Measurements from ENCODE around the gene SLC38A1. TPM values are rescaled to one million over a fixed set of nuclear protein-coding genes. Genes with fewer than 3 reads are reported as not detected.

SLC38A1 gene
- total RNA-seq, 2 experiments from 2014 or later: 255 to 260 TPM

DNA sequence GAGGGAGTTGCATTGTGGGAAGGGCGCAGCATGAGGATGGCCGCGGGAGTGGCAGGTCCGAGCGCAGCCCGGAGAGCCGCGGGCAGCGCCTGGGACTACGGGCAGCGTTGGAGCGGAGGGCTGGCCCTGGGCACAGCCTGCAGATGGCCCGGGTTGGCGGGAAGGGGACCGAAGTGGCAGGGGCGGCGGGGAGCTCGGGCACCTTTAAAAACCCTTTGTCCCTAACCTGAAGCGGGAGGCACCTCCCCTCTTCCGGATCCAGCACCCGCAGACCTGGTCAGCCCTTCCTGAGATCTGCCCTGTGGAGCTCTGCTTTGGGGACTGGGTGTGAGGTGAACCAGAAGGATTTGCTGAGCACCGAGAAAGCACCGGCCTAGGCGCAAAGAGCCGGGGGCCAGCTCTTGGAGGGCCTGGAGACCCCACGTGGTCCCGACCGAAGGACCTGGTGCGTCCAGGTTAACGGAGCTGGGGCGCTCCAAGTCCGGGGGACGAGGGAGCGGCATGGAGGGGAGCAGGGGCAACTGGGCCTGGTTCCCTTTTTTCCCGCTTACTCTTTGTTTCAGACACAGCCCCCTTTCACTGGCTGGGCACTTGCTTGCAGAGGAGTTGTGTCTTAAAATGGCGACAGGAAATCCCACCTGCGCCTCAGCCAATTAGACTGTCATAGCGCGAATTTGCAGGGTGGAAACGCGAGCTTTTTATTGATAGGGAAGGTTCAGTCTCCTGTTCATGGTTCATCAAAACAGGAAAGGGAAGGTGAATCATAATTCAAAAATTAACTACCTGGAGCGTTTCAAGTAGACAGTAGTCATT, 792 bp upstream of the SLC38A1 start:
- Mint-ChIP-seq H3K27me3 (peaks cover 10% of the 10 kb centered on the region), H3K4me1 (peaks cover 34% of the 10 kb centered on the region), H3K27ac (no peak overlapping the region), H3K9me3 (no peaks in the 10 kb centered on the region), H3K4me3 (no peak overlapping the region), H3K36me3 (peaks cover 21% of the 10 kb centered on the region)
- peak; percentile 78 for DNase-seq

DNA sequence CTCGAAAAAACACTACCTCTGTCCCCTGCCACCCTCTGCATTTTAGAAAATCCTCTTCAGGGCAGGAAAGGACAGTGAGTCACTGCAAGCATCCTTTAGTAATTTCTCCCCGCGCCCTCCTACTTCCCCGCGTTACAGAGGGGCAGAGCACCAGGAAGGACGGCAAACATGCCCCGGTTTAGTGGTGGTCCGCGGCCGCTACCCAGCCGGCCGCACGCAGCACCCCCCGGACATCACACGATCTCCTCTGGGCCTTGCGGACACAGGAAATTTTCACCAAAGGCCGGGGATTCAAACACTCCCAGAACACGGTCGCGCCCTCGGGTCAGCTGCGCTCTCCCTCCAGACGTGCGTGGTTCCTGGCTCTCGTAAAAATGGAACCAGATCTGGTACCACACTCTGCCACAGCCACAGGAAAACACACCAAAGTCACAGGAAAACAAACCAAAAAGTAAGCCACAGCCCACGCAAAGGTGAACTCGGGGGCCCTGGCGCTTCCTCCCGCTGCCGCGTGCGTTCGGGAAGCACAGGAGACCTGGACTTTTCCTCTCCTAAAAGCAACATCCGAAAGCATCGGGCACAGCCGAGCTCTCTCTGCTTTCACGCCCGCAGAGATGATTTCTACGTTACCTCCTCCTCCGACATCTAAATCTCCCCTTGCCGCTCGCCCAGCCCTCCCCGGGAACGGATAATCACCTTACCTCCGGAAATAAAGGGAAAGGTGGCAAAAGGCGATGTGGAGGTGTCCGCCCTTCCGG, 839 bp downstream of the SLC38A1 start:
- H3K36me3 Mint-ChIP-seq: peaks cover 24% of the 10 kb centered on the region
- peak; percentile 39 for DNase-seq

DNA sequence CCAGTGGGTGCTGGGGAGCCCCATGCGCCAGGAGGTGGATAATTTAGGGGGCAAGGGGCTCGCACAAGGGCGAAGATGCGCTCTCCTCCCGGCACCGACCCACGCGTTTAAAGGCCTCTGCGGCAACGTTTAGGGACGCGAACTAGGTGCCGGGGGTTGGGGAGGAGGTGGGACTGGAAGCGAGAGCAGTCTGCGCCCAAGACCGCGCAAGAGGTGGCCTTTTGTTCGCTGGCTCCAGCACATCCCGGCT, 1.3 kb downstream of the SLC38A1 start:
- Mint-ChIP-seq H3K4me1 (peaks cover 39% of the 10 kb centered on the region), H3K27ac (no peak overlapping the region), H3K9me3 (no peaks in the 10 kb centered on the region), H3K27me3 (peaks cover 10% of the 10 kb centered on the region), H3K36me3 (peaks cover 27% of the 10 kb centered on the region), H3K4me3 (no peak overlapping the region)
- no peak for DNase-seq

More for the DNA sequence above, 839 bp downstream of the SLC38A1 start:
- H3K27me3 Mint-ChIP-seq: peaks cover 10% of the 10 kb centered on the region
- H3K9me3 Mint-ChIP-seq: no peaks in the 10 kb centered on the region
- H3K27ac Mint-ChIP-seq: no peak overlapping the region
- H3K4me1 Mint-ChIP-seq: peaks cover 40% of the 10 kb centered on the region
- H3K4me3 Mint-ChIP-seq: no peak overlapping the region

DNA sequence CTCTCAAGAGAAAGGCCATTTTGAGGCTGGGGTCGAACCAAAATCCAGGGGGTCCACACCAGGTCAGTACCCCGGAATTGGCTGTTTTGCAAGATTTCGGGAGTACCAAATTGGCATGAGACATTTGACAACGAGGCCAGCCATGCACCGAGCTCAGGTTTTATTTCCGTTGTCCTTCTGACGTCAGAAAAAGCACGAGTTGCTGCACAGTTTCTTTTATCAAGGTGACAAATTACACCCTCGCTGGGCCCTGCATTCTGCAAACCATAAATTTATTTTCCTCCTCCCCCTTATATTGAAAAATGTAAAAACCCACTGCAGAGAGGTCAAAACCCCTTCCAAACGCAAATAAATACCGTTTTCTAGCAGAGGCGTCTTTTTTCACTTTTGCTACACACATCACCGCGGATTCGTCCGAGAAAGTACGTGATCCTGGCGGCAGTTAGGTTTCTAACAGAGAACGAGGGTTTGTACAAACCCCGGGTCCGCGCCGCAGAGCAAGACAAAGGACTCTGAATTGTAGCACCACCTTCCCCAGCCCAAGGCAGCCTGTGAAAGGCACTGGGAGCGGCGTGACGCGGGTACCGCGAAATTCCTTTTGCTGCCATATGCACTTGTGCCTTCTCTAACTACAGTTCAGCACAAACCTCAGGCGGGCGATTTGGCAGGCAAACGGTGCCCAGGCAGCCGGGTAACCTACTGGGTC, 1.8 kb downstream of the SLC38A1 start:
- Mint-ChIP-seq H3K27me3 (peaks cover 10% of the 10 kb centered on the region), H3K4me3 (no peak overlapping the region), H3K27ac (no peak overlapping the region), H3K36me3 (peaks cover 25% of the 10 kb centered on the region), H3K4me1 (peaks cover 36% of the 10 kb centered on the region), H3K9me3 (no peaks in the 10 kb centered on the region)
- peak; percentile 54 for DNase-seq

DNA sequence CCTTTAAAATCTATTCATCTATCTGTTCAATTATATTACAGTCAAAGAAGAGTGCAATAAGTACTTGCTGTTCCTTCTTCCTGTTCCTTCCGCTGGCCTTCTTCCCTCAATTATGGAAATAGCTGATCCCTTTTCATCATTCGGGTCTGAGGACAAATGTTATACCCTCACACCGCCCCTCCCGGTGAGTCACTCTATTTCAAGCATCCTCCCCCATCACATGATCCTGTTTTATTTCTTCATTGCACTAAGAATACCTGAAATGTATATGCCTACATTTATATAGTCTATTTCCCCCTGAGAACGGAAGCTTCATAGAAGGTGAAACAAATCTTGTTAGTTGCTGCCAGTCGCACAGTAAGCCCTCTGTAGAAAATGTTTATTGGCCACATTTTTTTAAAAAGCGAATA, 2.5 kb downstream of the SLC38A1 start:
- H3K4me1 Mint-ChIP-seq: peaks cover 30% of the 10 kb centered on the region
- H3K36me3 Mint-ChIP-seq: peaks cover 25% of the 10 kb centered on the region
- H3K27ac Mint-ChIP-seq: no peak overlapping the region
- no peaks in the 10 kb centered on the region for H3K9me3 Mint-ChIP-seq
- no peak overlapping the region for H3K4me3 Mint-ChIP-seq
- H3K27me3 Mint-ChIP-seq: peaks cover 10% of the 10 kb centered on the region
- DNase-seq: peak; percentile 34

DNA sequence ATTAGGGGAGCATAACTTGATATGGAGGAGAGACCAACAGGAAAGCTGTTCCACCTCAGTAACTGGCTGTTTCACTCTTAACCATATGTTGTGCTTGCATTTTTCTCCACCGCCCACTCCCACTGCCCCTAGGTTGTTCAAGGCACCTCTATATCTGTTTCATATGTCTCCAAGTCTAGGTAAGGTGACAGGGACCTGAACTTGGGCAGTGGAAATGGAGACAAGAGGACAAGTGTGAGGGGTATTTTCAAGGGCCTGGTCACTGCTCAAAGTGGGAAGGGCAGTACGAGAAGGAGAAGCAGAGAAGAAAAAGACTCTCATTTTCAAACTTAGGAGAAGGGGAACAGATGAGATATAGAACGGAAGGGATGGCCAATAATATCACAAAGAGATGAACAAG, 3.1 kb downstream of the SLC38A1 start:
- Mint-ChIP-seq H3K9me3 (no peaks in the 10 kb centered on the region), H3K4me3 (no peak overlapping the region), H3K27ac (no peak overlapping the region), H3K4me1 (peaks cover 23% of the 10 kb centered on the region), H3K27me3 (peaks cover 10% of the 10 kb centered on the region), H3K36me3 (peaks cover 19% of the 10 kb centered on the region)
- peak; percentile 21 for DNase-seq

DNA sequence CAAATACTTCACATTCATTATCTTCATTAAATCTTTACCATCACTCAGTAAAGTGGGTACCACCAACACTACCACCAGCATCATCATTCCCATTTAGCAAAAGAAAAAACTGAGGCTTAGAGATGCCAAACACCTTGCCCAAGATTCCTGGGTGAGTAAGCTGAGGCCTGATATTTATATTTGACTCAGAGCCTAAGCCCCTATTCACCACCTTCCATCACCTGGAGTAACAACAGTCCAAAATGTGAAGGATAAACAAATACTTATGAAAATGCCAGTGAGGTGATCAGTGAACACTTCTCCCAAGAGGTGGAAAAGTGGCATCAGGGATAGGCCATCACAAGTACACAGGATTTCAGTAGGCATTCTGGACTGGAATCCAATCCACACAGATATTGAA, 3.7 kb downstream of the SLC38A1 start:
- DNase-seq: no peak
- Mint-ChIP-seq H3K36me3 (peaks cover 19% of the 10 kb centered on the region), H3K27me3 (peaks cover 10% of the 10 kb centered on the region), H3K27ac (no peak overlapping the region), H3K4me3 (no peak overlapping the region), H3K4me1 (peaks cover 17% of the 10 kb centered on the region), H3K9me3 (no peaks in the 10 kb centered on the region)

DNA sequence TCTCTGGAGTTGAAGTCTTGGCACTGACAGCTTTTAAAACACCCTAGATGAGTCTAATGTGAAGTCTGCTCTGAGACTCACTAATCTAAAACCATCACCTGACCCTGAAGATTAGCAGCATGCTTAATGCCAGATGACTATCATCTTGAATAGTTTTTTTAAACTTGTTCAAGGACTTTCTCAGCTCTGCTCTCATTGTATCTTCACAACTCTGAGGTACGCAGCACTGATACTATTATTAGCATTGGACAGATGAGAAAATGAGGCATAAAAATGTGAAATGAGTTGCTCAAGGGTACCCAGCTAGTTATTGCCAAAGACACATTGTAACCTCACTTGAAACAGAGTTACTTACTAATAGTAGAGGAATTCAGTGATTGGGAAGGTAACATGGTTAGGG, 4.8 kb downstream of the SLC38A1 start:
- peak overlapping the region; percentile 77 for H3K27ac Mint-ChIP-seq
- H3K9me3 Mint-ChIP-seq: no peaks in the 10 kb centered on the region
- no peak for DNase-seq
- peaks cover 17% of the 10 kb centered on the region for H3K4me1 Mint-ChIP-seq
- H3K36me3 Mint-ChIP-seq: peaks cover 18% of the 10 kb centered on the region
- H3K27me3 Mint-ChIP-seq: peaks cover 10% of the 10 kb centered on the region
- peak overlapping the region; percentile 64 for H3K4me3 Mint-ChIP-seq

DNA sequence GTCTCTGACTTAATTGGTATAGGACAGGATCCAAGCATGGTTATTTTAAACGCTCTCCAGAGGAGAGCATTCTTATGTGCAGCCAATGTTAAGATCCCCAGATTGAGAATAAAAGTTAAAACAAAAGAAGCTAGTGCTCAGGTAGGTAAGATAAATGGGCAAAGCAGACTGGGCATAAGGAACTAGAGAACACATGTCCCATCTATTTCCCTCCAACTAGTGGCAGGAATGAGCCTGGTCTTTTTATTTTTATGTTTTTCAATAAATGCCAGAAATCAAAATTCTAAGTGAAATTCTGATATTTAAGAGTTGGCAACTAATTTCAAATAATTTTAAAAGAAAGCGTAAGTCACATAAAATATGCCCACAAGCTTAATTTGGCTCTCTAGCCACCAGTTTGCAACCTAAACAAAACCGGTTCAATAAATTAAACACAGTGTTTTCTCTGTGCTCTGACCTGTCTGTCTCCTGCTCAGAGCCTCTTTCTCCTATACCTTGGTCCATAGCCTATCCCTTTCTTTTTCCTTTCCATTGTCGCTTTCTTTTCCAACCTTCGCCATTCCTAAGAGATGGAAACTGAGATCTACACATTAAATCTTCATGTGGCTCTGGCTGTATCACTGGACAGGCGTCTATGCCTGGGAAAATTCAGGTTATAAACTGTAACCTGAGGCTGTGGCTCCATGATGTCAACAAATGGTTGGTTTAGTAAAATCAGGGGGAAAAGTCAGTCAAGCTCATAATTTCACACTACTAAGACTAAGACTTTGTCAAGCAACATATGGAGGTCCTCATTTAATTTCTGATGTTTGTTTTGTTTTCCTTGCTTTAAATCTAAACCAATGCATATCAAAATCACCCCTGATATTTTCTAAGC, 5.5 kb downstream of the SLC38A1 start:
- Mint-ChIP-seq H3K27ac (peak overlapping the region; percentile 77), H3K4me1 (peaks cover 17% of the 10 kb centered on the region), H3K36me3 (peaks cover 18% of the 10 kb centered on the region), H3K9me3 (no peaks in the 10 kb centered on the region), H3K27me3 (peaks cover 5% of the 10 kb centered on the region), H3K4me3 (peak overlapping the region; percentile 64)
- no peak for DNase-seq

DNA sequence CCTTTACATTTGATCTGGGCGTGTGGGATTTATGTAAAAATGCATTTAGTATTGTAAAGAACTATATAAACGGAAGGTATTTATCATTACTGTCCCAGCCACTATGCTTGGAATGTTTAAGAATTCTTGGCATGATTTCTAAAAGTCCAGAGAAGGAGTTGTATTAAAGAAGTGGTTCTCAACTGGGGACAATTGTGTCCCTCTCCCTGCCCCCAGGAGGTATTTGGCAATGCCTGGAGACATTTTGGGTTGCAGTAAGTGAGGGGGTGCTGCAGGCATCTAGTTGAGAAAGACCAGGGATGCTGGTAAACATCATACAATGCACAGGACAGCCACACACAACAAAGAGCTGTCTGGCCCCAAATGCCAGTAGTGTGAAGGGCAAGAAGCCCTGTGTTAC, 7.2 kb downstream of the SLC38A1 start:
- no peak for DNase-seq
- no peaks in the 10 kb centered on the region for H3K27me3 Mint-ChIP-seq
- peaks cover 34% of the 10 kb centered on the region for H3K36me3 Mint-ChIP-seq
- H3K4me1 Mint-ChIP-seq: peaks cover 32% of the 10 kb centered on the region
- H3K4me3 Mint-ChIP-seq: peak overlapping the region; percentile 4
- no peaks in the 10 kb centered on the region for H3K9me3 Mint-ChIP-seq
- peak overlapping the region; percentile 30 for H3K27ac Mint-ChIP-seq

DNA sequence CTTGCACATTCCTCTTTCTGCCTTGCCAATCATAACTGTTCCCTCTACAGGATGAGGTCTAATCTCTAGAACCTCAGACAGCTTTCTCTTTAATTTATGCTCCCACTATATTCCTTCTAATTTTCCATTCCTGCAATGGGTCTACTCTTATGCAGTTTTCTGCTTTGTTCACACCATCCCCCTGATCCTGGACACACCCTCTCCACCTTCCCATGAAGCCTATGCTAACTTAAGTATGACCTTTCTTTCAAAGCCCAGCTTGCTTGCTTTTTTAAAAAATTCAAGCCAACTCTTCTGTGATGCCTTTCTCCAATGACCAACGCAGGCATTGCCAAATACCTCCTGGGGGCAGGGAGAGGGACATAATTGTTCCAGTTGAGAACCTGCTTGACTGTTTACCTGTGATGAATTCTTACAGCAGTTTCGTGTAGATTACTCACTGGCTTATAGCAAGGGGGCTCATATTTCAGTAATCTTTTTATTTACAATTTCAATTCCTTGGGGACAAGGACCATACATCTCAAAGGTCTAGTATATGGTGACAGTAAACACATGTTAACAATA, 7.8 kb downstream of the SLC38A1 start:
- Mint-ChIP-seq H3K27me3 (no peaks in the 10 kb centered on the region), H3K4me3 (no peak overlapping the region), H3K9me3 (no peaks in the 10 kb centered on the region), H3K36me3 (peaks cover 38% of the 10 kb centered on the region), H3K27ac (no peak overlapping the region), H3K4me1 (peaks cover 37% of the 10 kb centered on the region)
- no peak for DNase-seq

DNA sequence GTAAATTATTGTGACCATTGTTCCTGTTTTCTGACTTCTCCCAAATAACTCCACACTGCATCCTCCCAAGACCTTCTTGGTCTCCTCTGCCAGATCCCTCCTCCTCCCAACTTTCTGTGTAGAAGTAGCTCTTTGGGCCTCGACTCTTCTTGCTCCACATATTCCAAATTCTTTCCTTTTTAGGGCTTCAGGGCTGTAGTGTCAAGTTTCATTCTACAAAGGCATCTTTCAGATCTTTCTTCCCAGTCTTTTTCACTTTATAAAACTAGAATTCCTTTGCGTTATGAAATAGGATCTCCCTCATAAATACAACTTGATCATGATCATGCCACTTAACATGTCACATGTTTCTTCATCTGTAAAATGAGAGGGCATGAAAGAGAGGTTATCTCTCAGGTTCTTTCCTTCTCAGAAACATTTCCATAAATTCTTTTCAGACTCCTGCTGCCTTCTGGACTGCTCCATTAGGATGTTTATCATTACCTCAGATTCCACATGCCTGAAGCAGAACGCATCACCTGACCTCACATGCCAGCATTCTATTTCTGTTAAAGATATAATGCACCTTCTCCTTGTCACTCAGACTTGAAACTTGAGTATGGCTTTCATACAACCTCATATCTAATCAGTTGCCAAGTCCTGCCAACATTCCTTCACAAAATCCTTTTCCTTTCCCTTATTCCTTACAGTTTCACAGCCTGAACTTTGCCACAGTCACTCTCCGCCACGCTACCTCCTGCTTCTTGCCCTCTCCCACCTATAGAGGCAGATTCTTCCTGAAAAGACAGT, 8.5 kb downstream of the SLC38A1 start:
- Mint-ChIP-seq H3K9me3 (no peaks in the 10 kb centered on the region), H3K4me3 (no peak overlapping the region), H3K4me1 (peaks cover 44% of the 10 kb centered on the region), H3K27ac (no peak overlapping the region), H3K36me3 (peaks cover 44% of the 10 kb centered on the region), H3K27me3 (no peaks in the 10 kb centered on the region)
- DNase-seq: no peak

DNA sequence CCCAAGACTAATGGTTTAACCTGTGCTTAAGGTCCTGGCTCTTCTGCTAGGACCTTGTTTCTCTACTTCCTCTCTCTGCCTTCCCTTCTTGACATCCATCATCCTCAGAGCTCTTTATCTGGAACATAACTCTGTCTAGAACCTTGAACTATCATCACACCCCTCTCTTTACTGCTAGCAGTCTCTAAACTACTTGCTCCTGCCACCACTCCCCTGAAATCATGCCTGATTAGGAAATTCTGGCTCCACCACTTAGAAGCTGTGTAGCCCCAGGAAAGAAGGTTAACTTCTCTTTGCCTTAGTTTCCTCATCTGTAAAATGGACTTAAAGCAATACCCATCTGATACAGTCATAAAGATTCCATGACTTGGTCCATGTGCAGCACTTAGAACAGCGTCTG, 9.1 kb downstream of the SLC38A1 start:
- peaks cover 45% of the 10 kb centered on the region for H3K4me1 Mint-ChIP-seq
- peaks cover 49% of the 10 kb centered on the region for H3K36me3 Mint-ChIP-seq
- no peaks in the 10 kb centered on the region for H3K9me3 Mint-ChIP-seq
- DNase-seq: no peak
- H3K4me3 Mint-ChIP-seq: no peak overlapping the region
- H3K27ac Mint-ChIP-seq: no peak overlapping the region
- H3K27me3 Mint-ChIP-seq: no peaks in the 10 kb centered on the region

DNA sequence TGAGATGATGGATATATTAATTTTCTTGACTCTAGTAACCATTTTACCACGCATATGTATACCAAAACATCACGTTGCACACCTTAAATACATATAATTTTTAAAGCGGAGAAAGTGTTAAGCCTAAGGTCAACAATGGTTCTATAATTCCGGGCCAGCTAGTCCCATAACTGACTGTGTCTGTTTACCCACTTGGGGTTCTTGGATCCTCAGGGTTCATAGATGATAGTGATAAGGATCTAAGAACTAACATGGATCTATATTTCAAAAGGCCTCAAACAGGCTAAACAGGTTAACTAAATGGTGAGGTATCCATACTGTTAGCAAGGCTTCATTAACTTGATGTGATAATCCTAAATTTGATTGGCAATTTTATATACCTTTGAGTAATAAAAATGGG, 9.8 kb downstream of the SLC38A1 start:
- no peaks in the 10 kb centered on the region for H3K9me3 Mint-ChIP-seq
- H3K27ac Mint-ChIP-seq: no peak overlapping the region
- DNase-seq: no peak
- peaks cover 47% of the 10 kb centered on the region for H3K4me1 Mint-ChIP-seq
- no peaks in the 10 kb centered on the region for H3K27me3 Mint-ChIP-seq
- peaks cover 53% of the 10 kb centered on the region for H3K36me3 Mint-ChIP-seq
- no peak overlapping the region for H3K4me3 Mint-ChIP-seq

Measured in activated naive CD8-positive, alpha-beta T cell treated with anti-CD3 and anti-CD28 coated beads for 36 hours (primary cell).